Measurements from ENCODE around the gene ZNG1A. TPM values are rescaled to one million over a fixed set of nuclear protein-coding genes. Genes with fewer than 3 reads are reported as not detected.
"Not testable (repeated sequence)": the region's sequence is repeated elsewhere in the genome, so short reads cannot be mapped to it uniquely, and the experiment has no call there.

Gene ZNG1A
- total RNA-seq = 57.5 and 59.9 TPM in 2 replicates
- 36.5 TPM for total RNA-seq (2013)
- polyA plus RNA-seq = 14.0 and 34.4 TPM in 2 replicates
- polyA minus RNA-seq = 14.4 and 17.3 TPM in 2 replicates

DNA sequence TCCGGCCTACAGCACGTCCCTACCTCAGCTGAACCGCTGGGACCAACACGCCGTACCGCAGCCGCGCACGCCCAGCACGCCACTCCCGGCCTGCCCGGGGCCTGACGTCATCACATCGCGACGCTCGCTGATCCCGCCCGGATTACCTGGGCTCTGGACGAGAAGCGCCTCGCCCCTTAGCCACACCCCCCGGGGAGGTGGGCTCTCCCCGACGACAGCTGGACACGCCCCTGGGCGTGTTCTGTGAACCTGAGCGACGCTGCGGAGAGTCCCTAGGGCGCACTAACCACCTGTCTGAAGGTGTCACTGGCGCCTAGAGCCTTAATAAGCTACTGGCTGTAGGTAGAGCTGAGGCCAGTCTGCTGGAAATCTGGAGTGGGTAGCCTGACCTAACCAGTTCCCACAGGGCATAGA is at the start of gene ZNG1A:
Gene ZNG1A, minus strand, starts transcription at position 87 of the 414 bp plus-strand sequence. CDS start 87 bp downstream, outside the sequence.
- H3K4me2 ChIP-seq (replicated peaks; ENCODE audit: low read depth, low read length, poor library complexity, severe bottlenecking); H3K9ac ChIP-seq (ENCODE audit: low read length); H3K36me3 ChIP-seq (replicated peaks in 1 of 2; ENCODE audit: control extremely low read depth in 1 of 2, control insufficient read depth in 1 of 2, extremely low read depth in 1 of 2, insufficient read depth in 2 of 2, low read length in 1 of 2); H3K79me2 ChIP-seq (ENCODE audit: control insufficient read depth, insufficient read depth, low read length); H2AFZ ChIP-seq (ENCODE audit: insufficient read depth, low read depth, low read length, poor library complexity, severe bottlenecking); H3K27me3 Mint-ChIP-seq; H3K9me3 Mint-ChIP-seq (ENCODE audit: insufficient read depth); CTCF ChIA-PET; H3K9me3 ChIP-seq (ENCODE audit: control extremely low read depth in 1 of 3, control insufficient read depth in 2 of 3, insufficient read depth in 1 of 3, low read length in 2 of 3); H4K20me1 ChIP-seq (ENCODE audit: control insufficient read depth, insufficient read depth, low read length, poor library complexity, severe bottlenecking); H3K4me1 ChIP-seq (ENCODE audit: control insufficient read depth in 2 of 2, insufficient read depth in 2 of 2, low read length in 2 of 2); POLR2A ChIA-PET; H3K27me3 ChIP-seq (replicated peaks in 1 of 4; ENCODE audit: control extremely low read depth in 1 of 4, control insufficient read depth in 3 of 4, insufficient read depth in 4 of 4, low read length in 3 of 4): not testable (repeated sequence)
- peaks cover 15% of the 10 kb centered on the region for H3K4me1 Mint-ChIP-seq
- peak within 1 kb of the TSS; percentile 47 to 49 for H3K27ac ChIP-seq (ENCODE audit: low read length in 2 of 2)
- intact Hi-C loops (cut with micrococcal nuclease) = loop anchor here (5.0 kb wide), 2 partner anchors 93 to 128 kb away; no protein-coding TSS in a partner anchor
- ATAC-seq (ENCODE audit: low read depth) (peak; percentile 39), DNase-seq (peak; percentile 87)
- peak within 1 kb of the TSS; percentile 89 for H3K27ac Mint-ChIP-seq
- no CpG with 5 or more reads among the region's 32 CpGs for WGBS (ENCODE audit: insufficient coverage)
- H3K4me3 Mint-ChIP-seq = peak within 1 kb of the TSS; percentile 90
- peak within 1 kb of the TSS in 3 of 5 experiments; percentile 21 to 37 (median 34) for H3K4me3 ChIP-seq (ENCODE audit: control extremely low read depth in 1 of 5, extremely low read depth in 1 of 5, insufficient read depth in 1 of 5, low read depth in 2 of 5, low read length in 4 of 5)

DNA sequence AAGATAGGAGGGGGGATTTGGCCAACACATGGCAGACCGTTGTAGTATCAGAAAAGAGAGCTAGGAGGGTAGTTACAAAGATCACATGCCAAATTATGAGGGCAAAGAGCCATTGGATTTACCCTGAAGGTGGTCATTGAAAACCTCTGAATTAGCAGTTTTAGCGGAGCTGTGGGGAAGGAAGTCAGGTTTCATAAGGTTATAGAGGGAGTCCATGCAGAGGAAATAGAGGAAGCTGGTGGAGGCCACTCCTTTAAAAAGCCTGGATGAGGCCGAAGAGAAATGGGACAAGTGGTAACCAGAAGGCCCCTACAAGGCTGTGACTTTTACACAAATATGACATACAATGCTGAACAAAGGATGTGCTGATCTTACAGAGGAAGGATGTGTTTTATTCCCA is 49.0 kb upstream of the ZNG1A start:
- 89% methylated on average over 2 of the region's 3 CpGs for WGBS (ENCODE audit: insufficient coverage)
- Histone ChIP-seq H3K27me3 (replicated peaks in 1 of 4; ENCODE audit: control extremely low read depth in 1 of 4, control insufficient read depth in 3 of 4, insufficient read depth in 4 of 4, low read length in 3 of 4) (no peaks in the 10 kb centered on the region), H2AFZ (ENCODE audit: insufficient read depth, low read depth, low read length, poor library complexity, severe bottlenecking) (no peak overlapping the region), H3K4me3 (ENCODE audit: control extremely low read depth in 1 of 5, extremely low read depth in 1 of 5, insufficient read depth in 1 of 5, low read depth in 2 of 5, low read length in 4 of 5) (no peak overlapping the region), H3K79me2 (ENCODE audit: control insufficient read depth, insufficient read depth, low read length) (peaks cover 56% of the 10 kb centered on the region), H3K4me1 (ENCODE audit: control insufficient read depth in 2 of 2, insufficient read depth in 2 of 2, low read length in 2 of 2) (peaks cover 23 to 24% of the 10 kb centered on the region in 2 donors), H4K20me1 (ENCODE audit: control insufficient read depth, insufficient read depth, low read length, poor library complexity, severe bottlenecking) (no peaks in the 10 kb centered on the region), H3K4me2 (replicated peaks; ENCODE audit: low read depth, low read length, poor library complexity, severe bottlenecking) (no peak overlapping the region), H3K36me3 (replicated peaks in 1 of 2; ENCODE audit: control extremely low read depth in 1 of 2, control insufficient read depth in 1 of 2, extremely low read depth in 1 of 2, insufficient read depth in 2 of 2, low read length in 1 of 2) (peaks cover 0 to 4% of the 10 kb centered on the region in 2 experiments), H3K9me3 (ENCODE audit: control extremely low read depth in 1 of 3, control insufficient read depth in 2 of 3, insufficient read depth in 1 of 3, low read length in 2 of 3) (no peaks in the 10 kb centered on the region), H3K9ac (ENCODE audit: low read length) (no peak overlapping the region), H3K27ac (ENCODE audit: low read length in 2 of 2) (no peak overlapping the region)
- ChIA-PET CTCF (no interaction called here), POLR2A (no interaction called here)
- no peaks in the 10 kb centered on the region for H3K27me3 Mint-ChIP-seq
- DNase-seq (no peak), ATAC-seq (ENCODE audit: low read depth) (no peak)
- intact Hi-C loops (cut with micrococcal nuclease) = no loop called here
- TF ChIP-seq, protein P1, sequence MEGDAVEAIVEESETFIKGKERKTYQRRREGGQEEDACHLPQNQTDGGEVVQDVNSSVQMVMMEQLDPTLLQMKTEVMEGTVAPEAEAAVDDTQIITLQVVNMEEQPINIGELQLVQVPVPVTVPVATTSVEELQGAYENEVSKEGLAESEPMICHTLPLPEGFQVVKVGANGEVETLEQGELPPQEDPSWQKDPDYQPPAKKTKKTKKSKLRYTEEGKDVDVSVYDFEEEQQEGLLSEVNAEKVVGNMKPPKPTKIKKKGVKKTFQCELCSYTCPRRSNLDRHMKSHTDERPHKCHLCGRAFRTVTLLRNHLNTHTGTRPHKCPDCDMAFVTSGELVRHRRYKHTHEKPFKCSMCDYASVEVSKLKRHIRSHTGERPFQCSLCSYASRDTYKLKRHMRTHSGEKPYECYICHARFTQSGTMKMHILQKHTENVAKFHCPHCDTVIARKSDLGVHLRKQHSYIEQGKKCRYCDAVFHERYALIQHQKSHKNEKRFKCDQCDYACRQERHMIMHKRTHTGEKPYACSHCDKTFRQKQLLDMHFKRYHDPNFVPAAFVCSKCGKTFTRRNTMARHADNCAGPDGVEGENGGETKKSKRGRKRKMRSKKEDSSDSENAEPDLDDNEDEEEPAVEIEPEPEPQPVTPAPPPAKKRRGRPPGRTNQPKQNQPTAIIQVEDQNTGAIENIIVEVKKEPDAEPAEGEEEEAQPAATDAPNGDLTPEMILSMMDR (IDR thresholded peaks at IDR 0.05) = no peak
- no peak for TF ChIP-seq EZH2 (IDR thresholded peaks at IDR 0.05; ENCODE audit: borderline replicate concordance, insufficient read depth, low read depth, low read length, poor library complexity, severe bottlenecking)
- peaks cover 18% of the 10 kb centered on the region for H3K4me1 Mint-ChIP-seq
- H3K27ac Mint-ChIP-seq = no peak overlapping the region
- H3K9me3 Mint-ChIP-seq (ENCODE audit: insufficient read depth) = no peaks in the 10 kb centered on the region
- H3K4me3 Mint-ChIP-seq = no peak overlapping the region
